VCaP (cell line): ENCODE measurements around the gene COPS8.
A peak's percentile ranks its signal among the peaks of the same experiment; 100 is the strongest.

Source experiments
- H3K27ac ChIP-seq: fragments of 450-650 bp; 2 replicates; pipeline ENCODE4 v1.5.1; 2017
- CTCF ChIP-seq: fragments of 450-650 bp; conservative IDR thresholded peaks from 2 replicates; pipeline ENCODE4 v1.5.1; 2017; ENCODE audit warnings: mild to moderate bottlenecking, moderate library complexity

Gene COPS8

GRCh38 chr2:237058423-237058822, 27.3 kb upstream of the COPS8 start:
- no peak for TF ChIP-seq CTCF

GRCh38 chr2:237059155-237059875, 26.4 kb upstream of the COPS8 start:
- peak overlapping the region; percentile 45; the same call in 1 of the 2 replicates for H3K27ac ChIP-seq
- TF ChIP-seq CTCF: no peak

More at GRCh38 chr2:237058423-237058822, 27.3 kb upstream of the COPS8 start:
- H3K27ac ChIP-seq: no peak overlapping the region

GRCh38 chr2:237060534-237061312, 25.0 kb upstream of the COPS8 start:
- TF ChIP-seq CTCF: peak; percentile 78
- peak overlapping the region; percentile 45; the same call in 1 of the 2 replicates for H3K27ac ChIP-seq

GRCh38 chr2:237061356-237061755, 24.3 kb upstream of the COPS8 start:
- TF ChIP-seq CTCF: no peak
- peak overlapping the region; percentile 45; the same call in 1 of the 2 replicates for H3K27ac ChIP-seq

- H3K27ac ChIP-seq: no peak overlapping the region; the same call in 1 of the 2 replicates
- TF ChIP-seq CTCF: no peak
These were observed 23.1 kb upstream of the COPS8 start for GRCh38 chr2:237062585-237062984.

- H3K27ac ChIP-seq: no peak overlapping the region
- TF ChIP-seq CTCF: no peak
These were observed 21.3 kb upstream of the COPS8 start for GRCh38 chr2:237064203-237065070.

GRCh38 chr2:237065071-237065377, 20.7 kb upstream of the COPS8 start:
- H3K27ac ChIP-seq: no peak overlapping the region
- no peak for TF ChIP-seq CTCF
